Tibial artery (tissue), 4 donors: ENCODE data around the gene CALCR.

Experiments
- DNase-seq, 2 donors: peaks; one replicate each; pipeline ENCODE4 v3.0.0-alpha.2; 2019
- H3K27ac ChIP-seq, 2 donors: fragments of 200-600 bp; sonication (generic) in 1 of 2; 1 replicate in 1 of 2; 2 replicates in 1 of 2; pipeline ENCODE4 v1.5.1; 2018 to 2019; ENCODE audit warnings: mild to moderate bottlenecking in 1 of 2
- H3K27me3 ChIP-seq, 2 donors: fragments of 200-600 bp; sonication (generic) in 1 of 2; one replicate each; pipeline versions ENCODE4 v1.5.1 to v1.6.0; 2016 to 2019
- H3K36me3 ChIP-seq, 3 donors: fragments of 200-600 bp; sonication (generic) in 2 of 3; one replicate each; pipeline ENCODE4 v1.5.1; 2016 to 2019; ENCODE audit warnings: mild to moderate bottlenecking in 2 of 3
- H3K4me1 ChIP-seq, 4 donors: fragments of 200-600 bp; sonication (generic) in 2 of 4; 1 replicate in 3 of 4; 2 replicates in 1 of 4; pipeline ENCODE4 v1.5.1; 2016 to 2019
- H3K4me3 ChIP-seq, 2 donors: fragments of 200-600 bp; sonication (generic) in 1 of 2; 1 replicate in 1 of 2; 2 replicates in 1 of 2; pipeline ENCODE4 v1.5.1; 2018 to 2019; ENCODE audit warnings: mild to moderate bottlenecking in 2 of 2
- H3K9me3 ChIP-seq, 3 donors: fragments of 200-600 bp; sonication (generic) in 1 of 3; one replicate each; pipeline ENCODE4 v1.5.1; 2016 to 2019
- intact Hi-C: fragments of 100-400 bp; cut with DNase I; formaldehyde crosslinking; loops from one replicate; pipeline ENCODE4 v1.15.0; 2023; ENCODE audit warnings: low total_unique reads
- TF ChIP-seq, protein P1 (sequence below), 2 experiments: fragments of 200-600 bp in 1 of 2; fragments of 450-650 bp in 1 of 2; IDR thresholded peaks; one replicate each; pipeline ENCODE4 v1.5.1; 2017 to 2019; ENCODE audit warnings: antibody characterized with exemption in 2 of 2, mild to moderate bottlenecking in 1 of 2, moderate library complexity in 1 of 2

CALCR gene

GRCh38 chr7:93453262-93453661, 121.3 kb downstream of the CALCR start:
- TF ChIP-seq, protein P1, sequence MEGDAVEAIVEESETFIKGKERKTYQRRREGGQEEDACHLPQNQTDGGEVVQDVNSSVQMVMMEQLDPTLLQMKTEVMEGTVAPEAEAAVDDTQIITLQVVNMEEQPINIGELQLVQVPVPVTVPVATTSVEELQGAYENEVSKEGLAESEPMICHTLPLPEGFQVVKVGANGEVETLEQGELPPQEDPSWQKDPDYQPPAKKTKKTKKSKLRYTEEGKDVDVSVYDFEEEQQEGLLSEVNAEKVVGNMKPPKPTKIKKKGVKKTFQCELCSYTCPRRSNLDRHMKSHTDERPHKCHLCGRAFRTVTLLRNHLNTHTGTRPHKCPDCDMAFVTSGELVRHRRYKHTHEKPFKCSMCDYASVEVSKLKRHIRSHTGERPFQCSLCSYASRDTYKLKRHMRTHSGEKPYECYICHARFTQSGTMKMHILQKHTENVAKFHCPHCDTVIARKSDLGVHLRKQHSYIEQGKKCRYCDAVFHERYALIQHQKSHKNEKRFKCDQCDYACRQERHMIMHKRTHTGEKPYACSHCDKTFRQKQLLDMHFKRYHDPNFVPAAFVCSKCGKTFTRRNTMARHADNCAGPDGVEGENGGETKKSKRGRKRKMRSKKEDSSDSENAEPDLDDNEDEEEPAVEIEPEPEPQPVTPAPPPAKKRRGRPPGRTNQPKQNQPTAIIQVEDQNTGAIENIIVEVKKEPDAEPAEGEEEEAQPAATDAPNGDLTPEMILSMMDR (IDR thresholded peaks at IDR 0.05) = no peak
- no peak for DNase-seq
- intact Hi-C loops = no loop called here
- H3K27me3 ChIP-seq = no peaks in the 10 kb centered on the region
- H3K4me1 ChIP-seq = no peaks in the 10 kb centered on the region
- H3K9me3 ChIP-seq = no peaks in the 10 kb centered on the region
- no peak overlapping the region for H3K4me3 ChIP-seq
- H3K36me3 ChIP-seq = no peaks in the 10 kb centered on the region
- no peak overlapping the region for H3K27ac ChIP-seq

DNA sequence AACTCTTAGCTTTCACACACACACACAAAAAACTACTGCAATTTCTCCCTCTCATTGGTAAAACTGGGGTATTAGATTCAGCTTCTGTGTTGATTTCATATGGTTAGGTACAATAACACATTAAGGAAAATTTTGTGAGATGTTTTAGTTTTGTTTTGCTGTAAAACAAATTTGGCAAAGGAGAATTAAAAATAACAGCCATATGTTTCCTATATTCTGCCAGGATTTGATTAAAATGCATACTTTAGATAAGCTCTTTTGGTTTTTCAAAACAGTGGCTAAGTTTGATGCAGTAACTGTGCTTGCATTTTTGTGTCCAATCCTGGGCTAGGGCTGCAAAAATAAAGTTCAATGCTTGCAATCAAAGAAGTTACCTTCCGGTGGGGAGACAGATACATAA, 126.3 kb downstream of the CALCR start:
- Histone ChIP-seq H3K27ac (no peak overlapping the region), H3K9me3 (no peaks in the 10 kb centered on the region), H3K27me3 (no peaks in the 10 kb centered on the region), H3K4me3 (no peak overlapping the region), H3K36me3 (no peaks in the 10 kb centered on the region), H3K4me1 (no peaks in the 10 kb centered on the region)
- TF ChIP-seq, protein P1 (IDR thresholded peaks at IDR 0.05) = no peak
- intact Hi-C loops = no loop called here
- no peak for DNase-seq

GRCh38 chr7:93447509-93447908, 127.0 kb downstream of the CALCR start:
- H3K9me3 ChIP-seq = no peaks in the 10 kb centered on the region
- no peaks in the 10 kb centered on the region for H3K4me1 ChIP-seq
- no peak for DNase-seq
- H3K27ac ChIP-seq = no peak overlapping the region
- H3K4me3 ChIP-seq = no peak overlapping the region
- no peaks in the 10 kb centered on the region for H3K27me3 ChIP-seq
- TF ChIP-seq, protein P1 (IDR thresholded peaks at IDR 0.05) = no peak
- intact Hi-C loops = no loop called here
- H3K36me3 ChIP-seq = no peaks in the 10 kb centered on the region

- no peaks in the 10 kb centered on the region for H3K9me3 ChIP-seq
- H3K4me1 ChIP-seq = no peaks in the 10 kb centered on the region
- TF ChIP-seq, protein P1 (IDR thresholded peaks at IDR 0.05) = peak in 1 of 2 experiments; percentile 10
- intact Hi-C loops = no loop called here
- H3K27ac ChIP-seq = no peak overlapping the region
- no peak for DNase-seq
- no peaks in the 10 kb centered on the region for H3K27me3 ChIP-seq
- H3K4me3 ChIP-seq = no peak overlapping the region
- H3K36me3 ChIP-seq = no peaks in the 10 kb centered on the region
Measured at GRCh38 chr7:93442478-93443224, 131.9 kb downstream of the CALCR start.

GRCh38 chr7:93435791-93436190, 138.7 kb downstream of the CALCR start:
- intact Hi-C loops = no loop called here
- Histone ChIP-seq H3K36me3 (no peaks in the 10 kb centered on the region), H3K9me3 (no peaks in the 10 kb centered on the region), H3K4me1 (no peaks in the 10 kb centered on the region), H3K27me3 (no peaks in the 10 kb centered on the region), H3K27ac (no peak overlapping the region), H3K4me3 (no peak overlapping the region)
- TF ChIP-seq, protein P1 (IDR thresholded peaks at IDR 0.05) = no peak
- no peak for DNase-seq
